Thyroid gland (tissue), 4 donors: Measurements from ENCODE around the gene TPSG1. TPM values are rescaled to one million over a fixed set of nuclear protein-coding genes. Genes with fewer than 3 reads are reported as not detected.

ENCODE experiments used
- DNase-seq, 2 donors: peaks; one replicate each; pipeline ENCODE4 v3.0.0-alpha.2; 2019
- H3K27ac ChIP-seq, 3 donors: fragments of 200-600 bp; sonication (generic); 1 replicate in 2 of 3; 2 replicates in 1 of 3; pipeline ENCODE4 v1.5.1; 2016 to 2019; ENCODE audit warnings: mild to moderate bottlenecking in 1 of 3, moderate library complexity in 1 of 3
- H3K27me3 ChIP-seq: fragments of 200-600 bp; sonication (generic); one replicate; pipeline ENCODE4 v1.5.1; 2019
- H3K36me3 ChIP-seq, 2 donors: fragments of 200-600 bp; sonication (generic); one replicate each; pipeline ENCODE4 v1.5.1; 2016 to 2019
- H3K4me1 ChIP-seq, 2 donors: fragments of 200-600 bp; sonication (generic); one replicate each; pipeline ENCODE4 v1.5.1; 2017 to 2019
- H3K4me3 ChIP-seq, 3 donors: fragments of 200-600 bp; sonication (generic); replicated peaks in 1 of 3; 1 replicate in 2 of 3; 2 replicates in 1 of 3; pipeline ENCODE4 v1.5.1; 2016; ENCODE audit warnings: mild to moderate bottlenecking in 1 of 3
- H3K9me3 ChIP-seq: fragments of 200-600 bp; sonication (generic); one replicate; pipeline ENCODE4 v1.5.1; 2017
- POLR2A ChIP-seq, 2 donors: fragments of 450-650 bp; IDR thresholded peaks; one replicate each; pipeline ENCODE4 v1.6.1; 2017; ENCODE audit warnings: antibody characterized with exemption in 2 of 2, mild to moderate bottlenecking in 2 of 2, moderate library complexity in 1 of 2
- WGBS, 2 donors: methylation state at CpG; one replicate each; pipeline ENCODE4 v1.1.5; 2017; 5-methylcytosine and 5-hydroxymethylcytosine counted together
- intact Hi-C: fragments of 100-400 bp; cut with DNase I; formaldehyde crosslinking; loops from one replicate; pipeline ENCODE4 v1.15.1; 2023
- total RNA-seq, 4 donors: library from RNA; depleted of rRNA; stranded (reverse); fragments of >200 nt; gene quantifications; one replicate each; pipeline ENCODE4 v1.2.3, GENCODE V29; 2016
- TF ChIP-seq, protein P1 (sequence below), 6 experiments: fragments of 200-600 bp in 3 of 6; fragments of 450-650 bp in 3 of 6; sonication (generic) in 3 of 6; IDR thresholded peaks; one replicate each; pipeline ENCODE4 v1.5.1; 2016 to 2019; ENCODE audit warnings: antibody characterized with exemption in 6 of 6, mild to moderate bottlenecking in 2 of 6, inconsistent platforms in 1 of 6, moderate library complexity in 1 of 6

Gene TPSG1
- total RNA-seq, 4 donors from 2014 or later, result not detected

DNA sequence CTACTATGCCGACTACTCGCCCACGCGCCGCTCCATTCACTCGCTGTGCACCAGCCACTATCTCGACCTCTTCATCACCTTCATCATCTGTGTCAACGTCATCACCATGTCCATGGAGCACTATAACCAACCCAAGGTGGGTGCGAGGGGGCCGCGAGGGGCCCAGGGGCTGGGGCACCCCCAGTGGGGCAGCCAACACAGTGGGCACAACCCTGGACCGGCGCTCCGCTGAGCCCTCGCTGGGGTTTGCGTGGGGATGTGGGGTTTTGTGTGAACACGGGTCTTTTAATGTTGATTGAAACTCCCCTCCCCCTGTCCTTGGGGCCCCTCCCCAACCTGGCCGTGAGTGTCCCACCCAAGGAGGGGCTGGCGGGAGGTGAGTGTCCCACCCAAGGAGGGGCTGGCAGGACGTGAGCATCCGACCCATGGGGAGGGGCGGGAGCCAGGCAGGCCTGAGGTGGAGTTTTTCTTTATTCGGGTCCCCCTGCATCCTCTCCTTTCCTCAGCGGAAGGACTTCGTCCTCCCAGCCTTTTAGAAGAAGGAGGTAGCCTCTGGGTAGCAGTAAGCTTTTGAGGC is 11.2 kb downstream of the TPSG1 start:
- no peak for DNase-seq
- TF ChIP-seq, protein P1, sequence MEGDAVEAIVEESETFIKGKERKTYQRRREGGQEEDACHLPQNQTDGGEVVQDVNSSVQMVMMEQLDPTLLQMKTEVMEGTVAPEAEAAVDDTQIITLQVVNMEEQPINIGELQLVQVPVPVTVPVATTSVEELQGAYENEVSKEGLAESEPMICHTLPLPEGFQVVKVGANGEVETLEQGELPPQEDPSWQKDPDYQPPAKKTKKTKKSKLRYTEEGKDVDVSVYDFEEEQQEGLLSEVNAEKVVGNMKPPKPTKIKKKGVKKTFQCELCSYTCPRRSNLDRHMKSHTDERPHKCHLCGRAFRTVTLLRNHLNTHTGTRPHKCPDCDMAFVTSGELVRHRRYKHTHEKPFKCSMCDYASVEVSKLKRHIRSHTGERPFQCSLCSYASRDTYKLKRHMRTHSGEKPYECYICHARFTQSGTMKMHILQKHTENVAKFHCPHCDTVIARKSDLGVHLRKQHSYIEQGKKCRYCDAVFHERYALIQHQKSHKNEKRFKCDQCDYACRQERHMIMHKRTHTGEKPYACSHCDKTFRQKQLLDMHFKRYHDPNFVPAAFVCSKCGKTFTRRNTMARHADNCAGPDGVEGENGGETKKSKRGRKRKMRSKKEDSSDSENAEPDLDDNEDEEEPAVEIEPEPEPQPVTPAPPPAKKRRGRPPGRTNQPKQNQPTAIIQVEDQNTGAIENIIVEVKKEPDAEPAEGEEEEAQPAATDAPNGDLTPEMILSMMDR (IDR thresholded peaks at IDR 0.05), result no peak
- no peak for TF ChIP-seq POLR2A (IDR thresholded peaks at IDR 0.05)
- Histone ChIP-seq H3K27me3 (no peaks in the 10 kb centered on the region), H3K36me3 (no peaks in the 10 kb centered on the region), H3K27ac (no peak overlapping the region), H3K9me3 (no peaks in the 10 kb centered on the region), H3K4me3 (no peak overlapping the region), H3K4me1 (no peaks in the 10 kb centered on the region)
- WGBS, 2 donors, result 85 to 86% methylated on average over 18 to 25 of the region's 25 CpGs
- intact Hi-C loops, result no loop called here

DNA sequence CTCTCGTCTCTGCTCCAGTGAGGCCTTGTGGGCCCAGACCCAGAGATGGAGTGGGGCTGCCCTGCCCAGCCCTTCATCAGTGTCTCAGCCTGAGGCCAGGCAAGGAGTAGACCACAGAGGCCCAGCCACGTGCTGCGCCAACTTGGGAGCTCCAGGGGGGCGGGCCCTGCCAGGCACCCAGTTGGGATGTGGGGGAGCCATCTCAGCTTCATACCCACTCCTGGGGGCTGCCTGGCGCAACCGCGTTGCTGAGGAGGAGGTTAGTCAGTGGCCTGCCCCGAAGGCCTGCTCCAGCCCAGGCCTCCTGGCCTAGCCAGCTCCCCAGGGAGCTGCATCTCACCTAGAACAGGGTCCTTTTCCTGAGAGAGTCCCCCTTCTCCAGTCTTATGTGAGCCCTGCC is 11.8 kb downstream of the TPSG1 start:
- Histone ChIP-seq H3K9me3 (no peaks in the 10 kb centered on the region), H3K4me1 (no peaks in the 10 kb centered on the region), H3K27ac (no peak overlapping the region), H3K27me3 (no peaks in the 10 kb centered on the region), H3K4me3 (no peak overlapping the region), H3K36me3 (no peaks in the 10 kb centered on the region)
- no peak for DNase-seq
- WGBS, 2 donors, result 100% methylated on average over 5 of the region's 8 CpGs; no CpG with 5 or more reads in 1 of the 2 donors
- TF ChIP-seq, protein P1 (IDR thresholded peaks at IDR 0.05), result no peak
- no peak for TF ChIP-seq POLR2A (IDR thresholded peaks at IDR 0.05)
- intact Hi-C loops, result no loop called here

DNA sequence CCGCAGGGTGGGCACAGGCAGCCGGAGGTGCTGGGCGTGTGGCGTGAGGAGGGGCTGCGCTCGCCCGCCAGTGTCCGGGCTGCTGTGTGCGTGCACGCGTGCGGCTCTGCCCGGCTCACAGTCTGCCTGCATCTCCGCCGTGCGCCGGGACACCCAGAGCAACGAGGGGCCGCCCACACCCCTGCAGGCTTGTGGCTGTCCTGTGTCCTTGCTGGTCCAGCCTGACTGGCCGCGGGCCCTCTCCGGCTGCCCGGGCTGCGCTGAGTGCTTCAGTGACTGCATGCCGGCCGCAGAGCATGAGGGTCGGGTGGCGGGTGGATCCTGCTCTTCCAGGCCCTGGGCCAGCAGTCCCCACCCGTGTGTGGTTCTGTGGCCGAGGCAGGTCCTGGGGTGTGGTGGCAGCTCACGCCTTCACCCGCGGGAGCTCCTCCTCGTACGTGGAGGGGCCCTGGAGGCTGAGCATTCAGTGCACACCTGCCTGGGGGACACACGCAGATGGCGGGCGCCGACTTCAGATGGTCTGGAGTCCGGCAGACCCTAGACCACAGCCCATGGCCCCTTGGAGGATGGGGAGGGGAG is 12.4 kb downstream of the TPSG1 start:
- Histone ChIP-seq H3K27ac (no peak overlapping the region), H3K27me3 (no peaks in the 10 kb centered on the region), H3K9me3 (no peaks in the 10 kb centered on the region), H3K36me3 (no peaks in the 10 kb centered on the region), H3K4me3 (no peak overlapping the region), H3K4me1 (no peaks in the 10 kb centered on the region)
- 95 to 97% methylated on average over 17 to 32 of the region's 40 CpGs for WGBS, 2 donors
- DNase-seq, result no peak
- TF ChIP-seq, protein P1 (IDR thresholded peaks at IDR 0.05), result no peak
- no peak for TF ChIP-seq POLR2A (IDR thresholded peaks at IDR 0.05)
- intact Hi-C loops, result no loop called here

DNA sequence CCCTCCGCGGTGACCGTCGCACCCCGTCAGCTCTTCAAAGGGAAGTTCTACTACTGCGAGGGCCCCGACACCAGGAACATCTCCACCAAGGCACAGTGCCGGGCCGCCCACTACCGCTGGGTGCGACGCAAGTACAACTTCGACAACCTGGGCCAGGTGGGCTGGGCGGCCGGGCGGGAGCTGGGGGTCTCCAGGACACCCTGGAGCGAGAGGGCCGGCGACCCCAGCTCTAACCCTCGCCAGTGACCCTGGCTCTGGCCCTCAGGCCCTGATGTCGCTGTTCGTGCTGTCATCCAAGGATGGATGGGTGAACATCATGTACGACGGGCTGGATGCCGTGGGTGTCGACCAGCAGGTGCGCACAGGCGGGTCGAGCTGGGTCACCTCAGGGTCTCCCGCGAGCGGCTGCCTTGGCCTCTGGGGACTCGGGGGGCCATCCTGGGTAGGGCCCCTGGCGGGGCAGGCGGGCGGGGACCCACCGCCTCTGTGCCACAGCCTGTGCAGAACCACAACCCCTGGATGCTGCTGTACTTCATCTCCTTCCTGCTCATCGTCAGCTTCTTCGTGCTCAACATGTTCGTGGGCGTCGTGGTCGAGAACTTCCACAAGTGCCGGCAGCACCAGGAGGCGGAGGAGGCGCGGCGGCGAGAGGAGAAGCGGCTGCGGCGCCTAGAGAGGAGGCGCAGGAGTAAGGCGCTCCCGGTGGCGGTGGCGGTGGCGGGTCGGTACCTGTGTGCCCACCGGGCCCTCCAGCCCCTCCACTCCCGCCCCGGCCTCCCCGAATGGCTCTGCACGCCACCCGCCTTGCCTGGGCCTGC is 13.4 kb downstream of the TPSG1 start:
- TF ChIP-seq, protein P1 (IDR thresholded peaks at IDR 0.05), result no peak
- TF ChIP-seq POLR2A (IDR thresholded peaks at IDR 0.05), result no peak
- H3K27ac ChIP-seq, result no peak overlapping the region
- no peaks in the 10 kb centered on the region for H3K9me3 ChIP-seq
- no peak for DNase-seq
- no peaks in the 10 kb centered on the region for H3K4me1 ChIP-seq
- intact Hi-C loops, result no loop called here
- no peaks in the 10 kb centered on the region for H3K27me3 ChIP-seq
- no peak overlapping the region for H3K4me3 ChIP-seq
- H3K36me3 ChIP-seq, result no peaks in the 10 kb centered on the region
- WGBS, 2 donors, result 93 to 96% methylated on average over 28 to 49 of the region's 65 CpGs

DNA sequence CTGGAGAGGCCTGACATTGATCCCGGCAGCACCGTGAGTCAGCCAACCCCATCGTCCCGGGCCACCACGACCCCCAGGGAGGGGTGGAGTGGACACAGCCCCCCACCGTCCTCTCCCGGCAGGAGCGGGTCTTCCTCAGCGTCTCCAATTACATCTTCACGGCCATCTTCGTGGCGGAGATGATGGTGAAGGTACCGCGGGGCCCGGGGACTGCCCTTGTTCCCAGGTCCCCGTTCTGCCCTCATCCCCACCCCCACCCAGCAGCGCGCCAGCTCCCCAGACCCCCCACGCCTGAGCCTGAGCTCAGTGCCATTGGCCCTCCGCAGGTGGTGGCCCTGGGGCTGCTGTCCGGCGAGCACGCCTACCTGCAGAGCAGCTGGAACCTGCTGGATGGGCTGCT is 14.6 kb downstream of the TPSG1 start:
- no peak overlapping the region for H3K27ac ChIP-seq
- TF ChIP-seq POLR2A (IDR thresholded peaks at IDR 0.05), result no peak
- TF ChIP-seq, protein P1 (IDR thresholded peaks at IDR 0.05), result no peak
- no peaks in the 10 kb centered on the region for H3K4me1 ChIP-seq
- H3K4me3 ChIP-seq, result no peak overlapping the region
- H3K27me3 ChIP-seq, result no peaks in the 10 kb centered on the region
- no peaks in the 10 kb centered on the region for H3K9me3 ChIP-seq
- WGBS, 2 donors, result 86 to 97% methylated on average over 14 to 17 of the region's 23 CpGs
- intact Hi-C loops, result no loop called here
- H3K36me3 ChIP-seq, result no peaks in the 10 kb centered on the region
- no peak for DNase-seq
